Mesodermal cell (in vitro differentiated cells): ENCODE measurements around the gene MEI1.

Experiments used
- H3K27ac ChIP-seq: 2 replicates; pipeline ENCODE4 v1.7.0; 2013; ENCODE audit warnings: mild to moderate bottlenecking, low read depth, low read length, moderate library complexity; ENCODE audit not compliant: severe bottlenecking
- H3K36me3 ChIP-seq: 2 replicates; pipeline ENCODE4 v1.7.1; 2013; ENCODE audit warnings: mild to moderate bottlenecking, low read length, moderate library complexity; ENCODE audit not compliant: control insufficient read depth, insufficient read depth
- H3K4me1 ChIP-seq: one replicate; pipeline ENCODE4 v1.7.1; 2013; ENCODE audit warnings: mild to moderate bottlenecking, low read length; ENCODE audit not compliant: insufficient read depth, control insufficient read depth, poor library complexity, severe bottlenecking
- H3K4me3 ChIP-seq: 2 replicates; pipeline ENCODE4 v1.7.0; 2013; ENCODE audit warnings: low read length, control low read depth, mild to moderate bottlenecking; ENCODE audit not compliant: insufficient read depth, poor library complexity, severe bottlenecking; ENCODE audit errors: extremely low read depth
- H3K9me3 ChIP-seq: 2 replicates; pipeline ENCODE4 v1.7.1; 2013; ENCODE audit warnings: mild to moderate bottlenecking, low read length, moderate library complexity; ENCODE audit not compliant: control insufficient read depth
- WGBS, 2 experiments: methylation state at CpG; one replicate each; pipeline ENCODE4 v1.1.5; 2013; ENCODE audit warnings: missing lambda C conversion rate in 2 of 2; ENCODE audit not compliant: insufficient coverage in 2 of 2; 5-methylcytosine and 5-hydroxymethylcytosine counted together

Gene MEI1

GRCh38 chr22:41841085-41841712, 141.9 kb downstream of the MEI1 start:
- H3K27ac ChIP-seq = no peak overlapping the region
- no peaks in the 10 kb centered on the region for H3K9me3 ChIP-seq
- WGBS, 2 experiments = 94% methylated on average over 2 of the region's 3 CpGs; no CpG with 5 or more reads in 1 of the 2 experiments
- H3K4me1 ChIP-seq = peaks cover 36% of the 10 kb centered on the region
- peaks cover 69% of the 10 kb centered on the region for H3K36me3 ChIP-seq
- no peak overlapping the region for H3K4me3 ChIP-seq

GRCh38 chr22:41842996-41843970, 144.0 kb downstream of the MEI1 start:
- Histone ChIP-seq H3K4me3 (no peak overlapping the region), H3K27ac (peak overlapping the region; percentile 19), H3K4me1 (peaks cover 43% of the 10 kb centered on the region), H3K36me3 (peaks cover 64% of the 10 kb centered on the region), H3K9me3 (no peaks in the 10 kb centered on the region)
- 92 to 98% methylated on average over 7 to 8 of the region's 8 CpGs for WGBS, 2 experiments

GRCh38 chr22:41844036-41844435, 144.7 kb downstream of the MEI1 start:
- H3K9me3 ChIP-seq = no peaks in the 10 kb centered on the region
- H3K4me3 ChIP-seq = no peak overlapping the region
- H3K27ac ChIP-seq = no peak overlapping the region
- peaks cover 43% of the 10 kb centered on the region for H3K4me1 ChIP-seq
- no CpG with 5 or more reads among the region's 1 CpG for WGBS, 2 experiments
- H3K36me3 ChIP-seq = peaks cover 64% of the 10 kb centered on the region

- H3K36me3 ChIP-seq = peaks cover 64% of the 10 kb centered on the region
- 68 to 88% methylated on average over 2 to 3 of the region's 3 CpGs for WGBS, 2 experiments
- peak overlapping the region; percentile 8 for H3K27ac ChIP-seq
- H3K4me3 ChIP-seq = no peak overlapping the region
- H3K4me1 ChIP-seq = peaks cover 43% of the 10 kb centered on the region
- H3K9me3 ChIP-seq = no peaks in the 10 kb centered on the region
These were observed 145.2 kb downstream of the MEI1 start for GRCh38 chr22:41844513-41844912.

GRCh38 chr22:41845380-41846267, 146.3 kb downstream of the MEI1 start:
- H3K36me3 ChIP-seq = peaks cover 65% of the 10 kb centered on the region
- peak overlapping the region; percentile 78 for H3K27ac ChIP-seq
- no peaks in the 10 kb centered on the region for H3K9me3 ChIP-seq
- H3K4me3 ChIP-seq = no peak overlapping the region
- peaks cover 43% of the 10 kb centered on the region for H3K4me1 ChIP-seq
- 65 to 78% methylated on average over 3 to 4 of the region's 4 CpGs for WGBS, 2 experiments

- Histone ChIP-seq H3K9me3 (no peaks in the 10 kb centered on the region), H3K4me3 (no peak overlapping the region), H3K4me1 (peaks cover 37% of the 10 kb centered on the region), H3K36me3 (peaks cover 64% of the 10 kb centered on the region), H3K27ac (peak overlapping the region; percentile 78)
- WGBS, 2 experiments = 78 to 86% methylated on average over 6 to 7 of the region's 10 CpGs
These were observed 147.1 kb downstream of the MEI1 start for GRCh38 chr22:41846268-41846987.

GRCh38 chr22:41847300-41847699, 148.0 kb downstream of the MEI1 start:
- H3K4me3 ChIP-seq = no peak overlapping the region
- peaks cover 62% of the 10 kb centered on the region for H3K36me3 ChIP-seq
- no peak overlapping the region for H3K27ac ChIP-seq
- H3K9me3 ChIP-seq = no peaks in the 10 kb centered on the region
- WGBS, 2 experiments = 88 to 96% methylated on average over 2 of the region's 2 CpGs
- H3K4me1 ChIP-seq = peaks cover 36% of the 10 kb centered on the region

GRCh38 chr22:41848468-41848867, 149.2 kb downstream of the MEI1 start:
- no peak overlapping the region for H3K27ac ChIP-seq
- WGBS, 2 experiments = 89 to 93% methylated on average over 4 to 5 of the region's 5 CpGs
- H3K36me3 ChIP-seq = peaks cover 60% of the 10 kb centered on the region
- peaks cover 34% of the 10 kb centered on the region for H3K4me1 ChIP-seq
- H3K9me3 ChIP-seq = no peaks in the 10 kb centered on the region
- no peak overlapping the region for H3K4me3 ChIP-seq
